K562 (cell line): ENCODE measurements around the gene SLC35E3. TPM values are rescaled to one million over a fixed set of nuclear protein-coding genes. Genes with fewer than 3 reads are reported as not detected.

ENCODE experiments used
- ATAC-seq: fragments of 200-7000 bp; cut with Tn5 transposase; 3 replicates; pipeline ENCODE4 v1.9.1; 2020; ENCODE audit warnings: moderate library complexity
- BruUV-seq: library from RNA; stranded (reverse); fragments of 400-500 nt; replicated peaks from 2 replicates; lab custom pipeline; 2021; lab: Mats Ljungman, UMichigan
- CTCF ChIA-PET: fragments of 300-600 bp; formaldehyde crosslinking; extraction: SDS; loops from one replicate; lab custom pipeline; 2021; ENCODE audit warnings: low intra/inter-chr PET ratio; lab: Yijun Ruan, JAX
- POLR2A ChIA-PET: fragments of 300-600, 350-650 bp; sonication (Branson Sonifier 250); formaldehyde crosslinking; extraction: SDS; loops from one replicate; lab custom pipeline; 2021; ENCODE audit warnings: antibody characterized with exemption, inconsistent platforms; lab: Yijun Ruan, JAX
- DNase-seq, 4 experiments: peaks; one replicate each; pipeline versions ENCODE4 v3.0.0 to v3.0.0-alpha.2; 2011 to 2018; ENCODE audit warnings: low spot score in 3 of 4, mixed read lengths in 3 of 4; ENCODE audit errors: extremely low read depth in 1 of 4
- FAIRE-seq: peaks from 2 replicates; lab custom pipeline; 2011; peaks lifted over from hg19 to GRCh38; lab: Jason Lieb, UNC
- H2AFZ ChIP-seq: 2 replicates; pipeline ENCODE4 v1.6.0; 2011; ENCODE audit warnings: low read depth, low read length, control low read depth, inconsistent platforms
- H3K27ac ChIP-seq: fragments of 200-600 bp; 3 replicates; pipeline ENCODE4 v1.8.0; 2011; ENCODE audit warnings: low read depth, mild to moderate bottlenecking, control low read depth, inconsistent platforms, low read length, moderate library complexity, mixed read lengths; ENCODE audit errors: extremely low read depth
- H3K27me3 ChIP-seq, 2 experiments: fragments of 300-600 bp in 1 of 2; 2 replicates in 1 of 2; 3 replicates in 1 of 2; pipeline versions ENCODE4 v1.6.0 to v1.8.0; 2011; ENCODE audit warnings: inconsistent platforms in 2 of 2, low read length in 2 of 2, mild to moderate bottlenecking in 1 of 2, mixed read lengths in 1 of 2, moderate library complexity in 1 of 2; ENCODE audit not compliant: control insufficient read depth in 2 of 2, insufficient read depth in 2 of 2
- H3K36me3 ChIP-seq: fragments of 300-600 bp; 3 replicates; pipeline ENCODE4 v1.8.0; 2011; ENCODE audit warnings: mild to moderate bottlenecking, low read length, inconsistent platforms; ENCODE audit not compliant: control insufficient read depth, insufficient read depth
- H3K4me1 ChIP-seq, 2 experiments: fragments of 200-600 bp in 1 of 2; replicated peaks in 1 of 2; 2 replicates in 1 of 2; 3 replicates in 1 of 2; pipeline versions ENCODE4 v1.5.1 to v1.8.0; 2011; ENCODE audit warnings: inconsistent platforms in 2 of 2, low read length in 2 of 2, mild to moderate bottlenecking in 1 of 2, mixed read lengths in 1 of 2, moderate library complexity in 1 of 2; ENCODE audit not compliant: control insufficient read depth in 2 of 2, insufficient read depth in 2 of 2
- H3K4me2 ChIP-seq: 2 replicates; pipeline ENCODE4 v1.6.1; 2011; ENCODE audit warnings: low read length, control low read depth, inconsistent platforms, mixed read lengths; ENCODE audit not compliant: insufficient read depth
- H3K4me3 ChIP-seq: fragments of 200-600 bp; sonication (generic), shearing (Covaris generic); 2 replicates; pipeline ENCODE4 v1.5.1; 2016; ENCODE audit warnings: control low read depth, inconsistent platforms
- H3K79me2 ChIP-seq: fragments of 200-600 bp; 3 replicates; pipeline ENCODE4 v1.8.0; 2011; ENCODE audit warnings: low read length, inconsistent platforms; ENCODE audit not compliant: control insufficient read depth, insufficient read depth
- H3K9ac ChIP-seq, 2 experiments: 2 replicates each; pipeline versions ENCODE4 v1.6.0 to v1.6.1; 2011; ENCODE audit warnings: low read depth in 2 of 2, low read length in 2 of 2, control low read depth in 1 of 2, inconsistent platforms in 1 of 2, mild to moderate bottlenecking in 1 of 2, mixed read lengths in 1 of 2; ENCODE audit not compliant: insufficient read depth in 1 of 2
- H3K9me1 ChIP-seq: one replicate; pipeline ENCODE4 v1.6.0; 2011; ENCODE audit warnings: inconsistent platforms, mild to moderate bottlenecking, low read length, moderate library complexity; ENCODE audit not compliant: control insufficient read depth, insufficient read depth
- H3K9me3 ChIP-seq: replicated peaks from 2 replicates; pipeline ENCODE4 v1.5.1; 2011; ENCODE audit warnings: low read depth, low read length, inconsistent platforms; ENCODE audit not compliant: control insufficient read depth, insufficient read depth
- H4K20me1 ChIP-seq: replicated peaks from 2 replicates; pipeline ENCODE4 v1.6.1; 2011; ENCODE audit warnings: low read length, inconsistent platforms, mixed read lengths; ENCODE audit not compliant: control insufficient read depth, insufficient read depth
- EWSR1 ChIP-seq: fragments of 450-650 bp; IDR thresholded peaks from 2 replicates; pipeline ENCODE4 v1.6.1; 2018; ENCODE audit warnings: borderline replicate concordance, mild to moderate bottlenecking, low read depth, moderate library complexity; ENCODE audit not compliant: partially characterized antibody
- NCOA6 ChIP-seq: fragments of 450-650 bp; IDR thresholded peaks from 2 replicates; pipeline ENCODE4 v1.6.1; 2017; ENCODE audit warnings: mild to moderate bottlenecking
- RAD21 ChIP-seq, 2 experiments: fragments of 250-450 bp in 1 of 2; fragments of 450-650 bp in 1 of 2; sonication (Bioruptor Pico) in 1 of 2; formaldehyde crosslinking in 1 of 2; IDR thresholded peaks in 1 of 2; conservative IDR thresholded peaks in 1 of 2; 2 replicates each; pipeline versions ENCODE4 v1.4.0 to v1.8.0; 2020 to 2022; ENCODE audit warnings: mild to moderate bottlenecking in 2 of 2, moderate library complexity in 1 of 2
- TCF7 ChIP-seq: sonication (generic); IDR thresholded peaks from 2 replicates; pipeline ENCODE4 v1.6.1; 2016; ENCODE audit warnings: antibody characterized with exemption, borderline replicate concordance
- YBX1 ChIP-seq: fragments of 450-650 bp; IDR thresholded peaks from 2 replicates; pipeline ENCODE4 v1.7.1; 2016; ENCODE audit warnings: mild to moderate bottlenecking
- WGBS: fragments of 100-300 bp; shearing (Covaris generic); methylation state at CpG from one replicate; pipeline ENCODE4 v1.1.6; 2016; ENCODE audit warnings: low coverage, mixed read lengths; ENCODE audit not compliant: insufficient coverage; ENCODE audit errors: missing lambda C conversion rate; 5-methylcytosine and 5-hydroxymethylcytosine counted together
- in situ Hi-C: fragments of 300-500 bp; cut with MboI; formaldehyde crosslinking; loops from 4 replicates; pipeline ENCODE4 v1.15.0; 2018; ENCODE audit warnings: inconsistent platforms, mixed read lengths
- intact Hi-C: fragments of 100-400 bp; cut with micrococcal nuclease; formaldehyde crosslinking; loops from 2 replicates; pipeline ENCODE4 v1.14.2; 2022
- polyA plus RNA-seq, 8 experiments: library from polyadenylated mRNA; depleted of rRNA in 4 of 8; stranded (reverse) in 5 of 8; unstranded in 3 of 8; fragments of >200 nt; fragmentation: Nextera tagmentation in 2 of 8; fragmentation: Illumina TruSeq in 1 of 8; extraction: Ambion mirVana in 2 of 8; extraction: Trizol in 1 of 8; gene quantifications; 2 replicates each; pipeline versions ENCODE4 v1.2.1 to v1.2.3, GENCODE V29; 2011 to 2014; ENCODE audit warnings: inconsistent platforms in 1 of 8, missing spikeins in 1 of 8
- total RNA-seq, 7 experiments: library from RNA; depleted of rRNA in 6 of 7; stranded (reverse); fragments of >200 nt in 6 of 7; fragmentation: Illumina TruSeq in 2 of 7; extraction: Trizol in 2 of 7; gene quantifications; 2 replicates each; pipeline versions ENCODE4 v1.2.1 to v1.2.3, GENCODE V29; 2011 to 2021; ENCODE audit warnings: low replicate concordance in 1 of 7
- TF ChIP-seq, protein P1 (sequence below): fragments of 250-450 bp; sonication (Bioruptor Pico); IDR thresholded peaks from 2 replicates; pipeline ENCODE4 v1.5.1; 2021; ENCODE audit warnings: mild to moderate bottlenecking

Gene SLC35E3
- total and polyA plus RNA-seq, 9 of the 15 experiments (the other 6 are each of a cell fraction or from before 2014, with no cell fraction given), result 1.2 to 5.9 (median 3.8) TPM

DNA sequence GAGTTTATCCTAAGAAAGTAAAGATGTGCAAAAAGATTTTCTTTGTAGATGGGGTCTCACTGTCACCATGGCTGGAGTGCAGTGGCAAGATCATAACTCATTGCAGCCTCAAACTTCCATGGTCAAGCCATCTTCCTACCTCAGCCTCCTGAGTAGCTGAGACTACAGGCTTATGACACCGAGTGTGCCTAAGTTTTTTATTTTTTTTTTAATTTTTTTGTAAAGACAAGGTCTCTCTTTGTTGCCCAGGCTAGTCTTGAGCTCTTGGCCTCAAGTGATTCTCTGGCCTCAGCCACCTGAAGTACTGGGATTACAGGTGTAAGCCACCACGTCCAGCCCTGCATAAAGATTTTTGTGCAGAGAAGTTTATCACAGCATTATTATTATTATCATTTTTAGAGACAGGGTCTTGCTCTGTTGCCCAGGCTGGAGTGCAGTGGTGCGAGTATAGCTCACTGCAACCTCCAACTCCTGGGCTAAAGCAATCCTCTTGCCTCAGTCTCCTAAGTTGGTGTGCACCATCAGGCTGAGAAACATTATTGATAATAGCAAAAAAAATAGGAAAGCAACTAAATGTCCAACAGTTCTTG, 42.7 kb downstream of the SLC35E3 start (continued):
- TF ChIP-seq, protein P1, sequence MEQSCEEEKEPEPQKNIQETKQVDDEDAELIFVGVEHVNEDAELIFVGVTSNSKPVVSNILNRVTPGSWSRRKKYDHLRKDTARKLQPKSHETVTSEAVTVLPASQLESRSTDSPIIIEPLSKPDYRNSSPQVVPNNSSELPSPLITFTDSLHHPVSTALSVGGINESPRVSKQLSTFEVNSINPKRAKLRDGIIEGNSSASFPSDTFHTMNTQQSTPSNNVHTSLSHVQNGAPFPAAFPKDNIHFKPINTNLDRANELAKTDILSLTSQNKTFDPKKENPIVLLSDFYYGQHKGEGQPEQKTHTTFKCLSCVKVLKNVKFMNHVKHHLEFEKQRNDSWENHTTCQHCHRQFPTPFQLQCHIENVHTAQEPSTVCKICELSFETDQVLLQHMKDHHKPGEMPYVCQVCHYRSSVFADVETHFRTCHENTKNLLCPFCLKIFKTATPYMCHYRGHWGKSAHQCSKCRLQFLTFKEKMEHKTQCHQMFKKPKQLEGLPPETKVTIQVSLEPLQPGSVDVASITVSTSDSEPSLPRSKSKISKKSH (CRISPR knock-in tag), result no peak
- TF ChIP-seq NCOA6 (no peak), TCF7 (no peak)

DNA sequence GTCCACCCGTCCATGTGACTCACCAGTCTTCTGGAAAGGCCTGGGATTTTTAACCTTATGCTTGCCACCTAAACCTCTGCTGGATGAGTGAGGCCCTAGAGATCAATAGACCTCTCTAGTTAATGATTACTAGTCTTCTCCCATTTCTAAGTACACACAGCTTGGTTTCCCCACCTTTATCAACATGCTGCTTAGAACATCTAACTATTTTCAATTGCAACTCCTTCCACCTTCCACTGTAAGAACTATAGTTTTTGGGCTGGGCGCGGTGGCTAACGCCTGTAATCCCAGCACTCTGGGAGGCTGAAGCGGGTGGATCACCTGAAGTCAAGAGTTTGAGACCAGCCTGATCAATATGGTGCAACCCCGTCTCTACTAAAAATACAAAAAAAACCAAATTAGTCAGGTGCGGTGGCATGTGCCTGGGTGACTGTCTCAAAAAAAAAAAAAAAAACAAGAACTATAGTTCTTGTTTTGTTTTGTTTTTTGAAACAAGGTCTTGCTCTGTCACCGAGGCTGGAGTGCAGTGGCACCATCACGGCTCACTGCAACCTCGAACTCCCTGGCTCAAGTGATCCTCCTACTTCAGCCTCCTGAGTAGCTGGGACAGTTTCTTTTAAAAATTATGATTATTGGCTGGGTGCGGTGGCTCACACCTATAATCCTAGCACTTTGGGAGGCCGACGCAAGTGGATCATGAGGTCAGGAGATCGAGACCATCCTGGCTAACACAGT, 43.3 kb downstream of the SLC35E3 start:
- 82% methylated on average over 11 of the region's 14 CpGs for WGBS
- H3K27me3 ChIP-seq, result no peaks in the 10 kb centered on the region
- H3K9me3 ChIP-seq, result no peaks in the 10 kb centered on the region
- TF ChIP-seq YBX1 (no peak), EWSR1 (no peak), RAD21 (CRISPR knock-in tag; conservative IDR thresholded peaks at IDR 0.05 in 1 of 2, IDR thresholded peaks at IDR 0.05 in 1 of 2) (no peak)
- TF ChIP-seq, all 486 proteins: peak for 0
- no peak overlapping the region for H3K27ac ChIP-seq
- in situ Hi-C loops, result no loop called here
- ChIA-PET POLR2A (interaction anchor here (2.1 kb wide), 1 partner anchor 18 kb away, joined by 6 read pairs; the partner anchor contains the start of gene MDM2), CTCF (no interaction called here)
- ATAC-seq (no peak), DNase-seq (no peak), FAIRE-seq (no peak)
- H2AFZ ChIP-seq, result no peak overlapping the region
- peaks cover 4 to 8% of the 10 kb centered on the region in 2 experiments; a peak in 4 of 5 replicates for H3K4me1 ChIP-seq
- H3K9me1 ChIP-seq, result no peaks in the 10 kb centered on the region
- no TSS peak for BruUV-seq
- no peak overlapping the region for H3K4me3 ChIP-seq
- H3K4me2 ChIP-seq, result no peak overlapping the region
- no peaks in the 10 kb centered on the region for H4K20me1 ChIP-seq
- intact Hi-C loops, result no loop called here
- H3K9ac ChIP-seq, result no peak overlapping the region
- no peaks in the 10 kb centered on the region for H3K36me3 ChIP-seq
- no peaks in the 10 kb centered on the region for H3K79me2 ChIP-seq
